ENCODE data around the gene NOXA1.

GRCh38 chr9:137455359-137455991 lies 32.3 kb downstream of the NOXA1 start:
- TF ChIP-seq ATF3 (IDR thresholded peaks at IDR 0.05) (no peak), CTCF (IDR thresholded peaks at IDR 0.05; ENCODE audit: low read depth, low read length, missing input control) (no peak), SP1 (IDR thresholded peaks at IDR 0.05) (no peak), MAX (IDR thresholded peaks at IDR 0.05) (no peak), YY1 (IDR thresholded peaks at IDR 0.05) (no peak), RAD21 (IDR thresholded peaks at IDR 0.05) (no peak), FOXA1 (IDR thresholded peaks at IDR 0.05) (no peak), RXRA (IDR thresholded peaks at IDR 0.05) (no peak)

All from liver (tissue), 3 donors.